ENCODE data around the gene EVA1B. TPM values are rescaled to one million over a fixed set of nuclear protein-coding genes. Genes with fewer than 3 reads are reported as not detected.

EVA1B gene, protein sequence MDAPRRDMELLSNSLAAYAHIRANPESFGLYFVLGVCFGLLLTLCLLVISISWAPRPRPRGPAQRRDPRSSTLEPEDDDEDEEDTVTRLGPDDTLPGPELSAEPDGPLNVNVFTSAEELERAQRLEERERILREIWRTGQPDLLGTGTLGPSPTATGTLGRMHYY
- 88.8 and 145 TPM in 2 replicates for total RNA-seq

DNA sequence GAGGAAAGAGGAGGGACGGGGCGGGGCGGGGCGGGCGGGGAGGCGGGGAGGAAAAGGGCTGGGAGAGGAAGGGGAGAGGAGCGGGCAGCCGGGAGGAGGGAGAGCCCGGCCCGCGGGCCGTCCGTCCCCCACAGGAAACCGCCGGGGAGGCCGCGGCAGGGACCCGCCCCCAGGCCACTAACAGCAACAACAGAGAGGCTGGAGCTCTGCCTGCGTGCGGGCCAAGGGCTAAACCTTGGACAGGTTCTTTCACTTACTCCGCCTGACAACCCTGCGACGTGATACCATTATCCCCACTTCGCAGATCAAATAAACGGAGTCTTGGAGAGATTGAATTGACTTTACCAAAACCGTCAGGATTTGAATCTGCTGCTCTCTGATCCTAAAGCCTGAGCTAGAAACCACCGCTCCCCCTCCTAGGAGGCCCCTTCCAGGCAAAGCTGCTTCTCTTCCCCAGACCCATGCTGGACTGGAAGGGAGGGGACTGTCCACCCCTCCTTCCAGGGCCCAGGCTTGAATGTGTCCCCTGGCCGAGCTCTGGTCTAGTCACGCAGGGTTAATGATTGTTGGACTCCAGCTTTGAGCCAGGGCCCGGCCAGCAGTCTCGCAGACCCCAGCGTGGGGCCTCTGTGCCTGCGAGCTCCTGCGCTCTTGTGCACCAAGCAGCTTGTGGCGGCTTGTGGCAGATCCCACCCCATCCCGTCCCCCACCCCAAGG lies at the start of gene EVA1B:
Gene EVA1B (minus strand): TSS at position 10 of the 717 bp plus-strand sequence. CDS start 608 bp downstream, outside the sequence.

DNA sequence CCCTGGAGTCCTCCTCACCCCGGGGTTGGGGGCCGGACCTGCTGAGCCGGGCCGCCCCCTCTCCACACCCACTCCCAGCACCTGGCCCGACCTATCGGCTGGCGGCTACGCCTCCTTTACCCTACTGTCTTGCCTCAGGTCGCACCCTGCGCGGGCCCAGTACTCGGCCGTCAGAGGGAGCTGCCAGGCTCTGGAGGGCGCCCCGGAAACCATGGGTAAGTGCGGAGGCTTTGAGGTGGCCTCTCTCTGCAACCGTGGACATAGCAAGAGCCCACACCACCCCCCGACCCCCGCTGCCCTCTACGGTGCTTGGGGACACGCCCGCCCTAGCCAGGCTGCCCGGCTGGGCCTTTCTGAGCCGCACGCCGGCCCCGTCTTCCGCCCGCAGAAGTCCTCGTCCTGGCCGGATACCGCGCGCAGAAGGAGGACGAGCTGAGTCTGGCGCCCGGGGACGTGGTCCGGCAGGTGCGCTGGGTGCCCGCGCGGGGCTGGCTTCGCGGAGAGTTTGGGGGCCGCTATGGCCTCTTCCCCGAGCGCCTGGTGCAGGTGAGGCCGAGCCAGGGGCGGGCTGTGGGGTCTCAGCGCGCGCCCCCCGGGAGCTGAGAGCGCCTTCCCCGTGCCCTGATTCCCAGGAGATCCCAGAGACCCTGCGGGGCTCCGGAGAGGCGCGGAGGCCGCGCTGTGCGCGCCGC lies 17.1 kb downstream of the EVA1B start, which contains the start of gene SH3D21:
Gene SH3D21 (plus strand): TSS at position 159 of the 692 bp plus-strand sequence. CDS start 53 bp downstream, at position 212.

Other genes with a start within 250 kb of the EVA1B start
- gene TEKT2, start 239.6 kb downstream of the EVA1B start, total RNA-seq = 0.09 TPM in 1 of 2 replicates, not detected in the other
- 32.7 and 33.1 TPM in 2 replicates for gene ADPRS, start 234.8 kb downstream of the EVA1B start, total RNA-seq
- gene COL8A2, start 198.4 kb downstream of the EVA1B start, total RNA-seq = 0.09 and 1.3 TPM in 2 replicates
- 89.8 and 95.6 TPM in 2 replicates for gene TRAPPC3, start 174.2 kb downstream of the EVA1B start, total RNA-seq
- 76.5 and 95.7 TPM in 2 replicates for gene MAP7D1, start 167.5 kb downstream of the EVA1B start, total RNA-seq
- 85.6 and 102 TPM in 2 replicates for gene THRAP3, start 99.2 kb downstream of the EVA1B start, total RNA-seq
- 0.63 and 3.9 TPM in 2 replicates for gene SH3D21, start 17.3 kb downstream of the EVA1B start, total RNA-seq
- 14.1 and 20.1 TPM in 2 replicates for gene STK40, start 62.3 kb upstream of the EVA1B start, total RNA-seq
- 8.7 and 11.6 TPM in 2 replicates for gene LSM10, start 74.3 kb upstream of the EVA1B start, total RNA-seq
- 6.5 and 6.7 TPM in 2 replicates for gene OSCP1, start 126.8 kb upstream of the EVA1B start, total RNA-seq
- 54.6 and 75.1 TPM in 2 replicates for gene MRPS15, start 140.7 kb upstream of the EVA1B start, total RNA-seq
- gene CSF3R, start 159.3 kb upstream of the EVA1B start, total RNA-seq = not detected in 2 replicates

Measured in endothelial cell of coronary artery (primary cell).